Activated CD4-positive, alpha-beta T cell treated with anti-CD3 and anti-CD28 coated beads, Interleukin-2, amount 50 U/mL, for 48 hours (primary cell): ENCODE results near the gene GIMAP6.
"Not testable (repeated sequence)": the region's sequence is repeated elsewhere in the genome, so short reads cannot be mapped to it uniquely, and the experiment has no call there.

ENCODE experiments used
- DNase-seq, 2 experiments: peaks; one replicate each; pipeline ENCODE4 v3.0.0-alpha.2; 2020

Gene GIMAP6

DNA sequence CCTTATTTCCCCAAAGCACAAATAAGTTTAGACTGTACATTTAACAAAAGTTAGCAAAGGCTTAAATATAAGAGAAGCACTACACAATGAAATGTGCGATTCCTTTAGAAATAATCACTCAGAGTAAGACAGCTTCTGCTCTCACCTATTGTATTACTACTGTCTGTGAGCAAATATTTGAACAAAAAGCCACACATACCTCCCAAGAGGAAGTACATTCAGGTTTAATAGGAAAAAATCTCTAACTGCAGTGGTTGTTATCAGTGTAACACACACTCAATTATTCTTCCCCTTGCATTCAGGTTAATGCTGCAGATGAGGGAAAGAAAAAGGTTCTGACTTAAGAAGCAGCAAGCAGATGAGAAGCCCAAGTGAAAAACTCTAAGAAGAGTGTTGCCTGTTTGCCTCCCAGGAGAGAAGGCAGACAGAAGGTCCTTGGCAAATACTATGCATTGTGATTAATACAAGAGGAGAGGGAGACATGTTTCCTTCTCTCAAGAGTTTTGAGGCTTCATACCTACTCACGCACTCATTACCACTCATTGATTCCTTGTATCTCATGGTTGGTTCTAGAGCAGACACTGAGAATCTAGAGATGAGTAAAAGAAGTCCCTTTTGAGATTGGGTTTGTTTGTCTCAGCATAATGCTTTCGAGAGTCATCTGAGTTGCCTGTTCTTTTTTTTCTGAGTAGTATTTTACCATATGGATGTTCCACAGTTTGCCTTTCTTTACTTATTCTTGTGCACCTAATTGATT is 51.4 kb downstream of the GIMAP6 start:
- no peak for DNase-seq

DNA sequence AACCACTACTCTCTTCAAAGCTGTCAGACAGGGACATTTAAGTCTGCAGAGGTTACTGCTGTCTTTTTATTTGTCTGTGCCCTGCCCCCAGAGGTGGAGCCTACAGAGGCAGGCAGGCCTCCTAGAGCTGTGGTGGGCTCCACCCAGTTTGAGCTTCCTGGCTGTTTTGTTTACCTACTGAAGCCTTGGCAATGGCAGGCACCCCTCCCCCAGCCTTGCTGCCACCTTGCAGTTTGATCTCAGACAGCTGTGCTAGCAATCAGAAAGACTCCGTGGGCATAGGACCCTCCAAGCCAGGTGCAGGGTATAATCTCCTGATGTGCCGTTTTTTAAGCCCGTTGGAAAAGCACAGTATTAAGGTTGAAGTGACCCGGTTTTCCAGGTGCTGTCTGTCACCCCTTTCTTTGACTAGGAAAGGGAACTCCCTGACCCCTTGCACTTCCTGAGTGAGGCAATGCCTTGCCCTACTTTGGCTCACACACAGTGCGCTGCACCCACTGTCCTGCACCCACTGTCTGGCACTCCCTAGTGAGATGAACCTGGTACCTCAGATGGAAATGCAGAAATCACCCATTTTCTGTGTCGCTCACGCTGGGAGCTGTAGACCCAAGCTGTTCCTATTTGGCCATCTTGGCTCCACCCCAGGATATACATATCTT is 52.1 kb downstream of the GIMAP6 start:
- DNase-seq, result not testable (repeated sequence)
